Dermis microvascular lymphatic vessel endothelial cell (primary cell): ENCODE results near the gene ACOX2. TPM values are rescaled to one million over a fixed set of nuclear protein-coding genes. Genes with fewer than 3 reads are reported as not detected.
"Not testable (repeated sequence)": the region's sequence is repeated elsewhere in the genome, so short reads cannot be mapped to it uniquely, and the experiment has no call there.

Experiments
- DNase-seq, 2 donors: peaks; one replicate each; pipeline versions ENCODE4 v3.0.0 to v3.0.0-alpha.2; 2010; ENCODE audit warnings: low read depth in 2 of 2
- total RNA-seq: library from RNA; depleted of rRNA; stranded (reverse); fragments of >200 nt; gene quantifications from 2 replicates; pipeline ENCODE4 v1.2.1, GENCODE V29; 2014

The ACOX2 gene
- total RNA-seq, 1 donor from 2014 or later = 1.0 TPM

DNA sequence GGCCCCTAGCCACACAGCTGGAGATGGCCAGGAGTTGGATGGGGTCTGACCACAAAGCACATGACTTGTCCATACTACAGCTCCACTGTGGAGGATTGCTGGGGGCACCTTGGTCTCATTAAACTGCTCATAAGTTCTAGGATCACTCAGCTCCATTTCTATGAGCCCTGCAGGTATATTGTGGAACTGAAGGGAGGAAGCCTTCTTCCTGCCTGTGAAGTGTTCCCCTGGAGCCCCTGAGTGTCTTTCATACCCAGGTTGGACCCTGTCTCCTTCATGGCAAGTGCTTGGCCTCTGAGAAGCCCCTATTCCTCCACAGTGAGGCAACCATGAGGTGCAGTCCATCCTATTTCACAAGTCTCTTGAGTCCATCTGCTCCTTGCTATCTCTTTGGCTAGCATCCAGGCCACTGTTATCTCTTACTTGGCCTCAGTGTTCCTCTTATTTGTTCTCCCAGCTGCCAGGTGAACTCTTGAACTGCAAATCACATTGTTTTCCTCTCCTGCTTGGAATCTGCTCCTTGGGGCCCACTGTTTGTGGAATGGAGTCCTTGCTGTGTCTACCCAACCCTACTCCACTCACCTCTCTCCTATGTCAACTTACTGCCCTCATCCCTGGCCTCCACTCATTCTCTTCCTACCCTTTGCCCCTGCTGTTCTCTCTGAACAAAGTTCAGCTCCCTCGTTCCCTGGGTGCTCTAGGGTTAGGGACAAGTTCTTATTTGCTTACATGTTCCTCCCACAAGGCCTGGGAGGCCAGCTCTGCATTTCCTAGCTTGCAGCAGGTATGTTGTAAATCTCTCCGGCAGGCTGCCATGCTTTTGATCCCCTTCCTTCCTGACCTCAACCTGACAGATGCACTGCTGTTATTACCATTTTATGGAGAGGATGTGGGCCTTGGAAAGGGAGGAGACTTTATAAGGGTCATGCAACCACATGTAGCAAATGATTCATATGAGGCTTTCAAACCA is 1.2 kb downstream of the ACOX2 start:
- peak; percentile 46 to 63 for DNase-seq

DNA sequence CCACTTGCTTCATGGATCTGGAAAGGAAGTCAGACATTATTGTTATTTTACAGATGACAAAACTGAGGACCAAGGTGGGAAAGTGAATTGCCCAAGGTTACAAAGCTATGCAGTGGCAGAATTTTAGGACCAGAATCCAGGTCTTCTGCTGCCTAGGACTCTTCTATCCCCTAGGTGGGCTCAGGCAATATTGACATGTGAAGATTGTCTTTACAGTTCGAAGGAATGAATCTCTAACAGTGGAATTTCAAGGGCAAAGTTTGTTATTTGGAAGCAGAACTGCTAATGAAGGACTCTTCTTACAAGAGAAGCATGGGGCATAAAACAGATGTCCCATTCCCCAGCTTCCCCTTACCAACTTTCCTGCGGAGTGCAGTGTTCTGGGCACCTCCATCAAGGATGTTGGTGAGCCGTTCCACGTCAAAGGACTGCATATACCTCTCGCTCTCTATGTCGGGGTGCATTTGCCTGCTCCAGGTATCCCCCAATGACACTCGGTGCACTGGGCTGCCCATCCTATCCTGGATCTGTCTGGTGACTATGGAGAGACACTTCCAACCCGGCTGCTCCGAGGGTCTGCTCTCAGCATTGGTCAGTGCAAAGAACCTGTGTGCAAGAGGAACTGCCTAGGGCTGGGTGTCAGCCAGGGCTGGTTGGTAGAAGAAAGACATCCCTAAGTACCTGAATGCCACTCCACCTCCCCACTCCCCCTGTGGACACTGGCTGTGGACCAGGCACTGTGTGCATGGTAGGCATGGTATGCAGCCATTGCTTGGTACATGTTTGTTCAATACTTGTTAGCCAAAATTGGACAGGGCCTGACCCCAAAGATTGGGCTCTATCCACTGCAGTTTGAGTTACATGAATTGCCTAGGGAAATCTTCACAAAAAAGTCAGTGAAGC is 2.1 kb downstream of the ACOX2 start:
- DNase-seq = no peak

DNA sequence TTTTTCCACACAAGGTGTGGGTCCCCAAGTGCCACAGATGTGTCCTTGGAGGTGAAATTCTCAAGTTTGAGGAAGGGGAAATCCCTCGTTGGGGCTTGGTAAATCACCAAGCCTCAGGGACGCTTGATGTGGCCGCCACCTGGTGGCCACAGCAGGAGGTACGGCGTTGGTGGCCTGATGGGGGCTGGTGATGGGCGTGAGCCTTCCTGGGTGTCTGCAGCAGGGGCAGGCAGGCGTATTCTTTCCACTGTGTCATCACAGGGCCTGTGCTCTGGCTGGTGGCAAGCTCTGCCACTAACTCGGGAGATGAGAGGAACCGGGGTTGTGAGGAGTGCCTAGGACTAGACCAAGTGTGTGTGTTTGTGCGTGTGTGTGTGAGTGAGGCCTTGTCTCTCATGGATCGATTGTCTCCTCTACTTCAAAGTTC is 4.2 kb downstream of the ACOX2 start:
- peak in 1 of 2 donors; percentile 66 for DNase-seq

DNA sequence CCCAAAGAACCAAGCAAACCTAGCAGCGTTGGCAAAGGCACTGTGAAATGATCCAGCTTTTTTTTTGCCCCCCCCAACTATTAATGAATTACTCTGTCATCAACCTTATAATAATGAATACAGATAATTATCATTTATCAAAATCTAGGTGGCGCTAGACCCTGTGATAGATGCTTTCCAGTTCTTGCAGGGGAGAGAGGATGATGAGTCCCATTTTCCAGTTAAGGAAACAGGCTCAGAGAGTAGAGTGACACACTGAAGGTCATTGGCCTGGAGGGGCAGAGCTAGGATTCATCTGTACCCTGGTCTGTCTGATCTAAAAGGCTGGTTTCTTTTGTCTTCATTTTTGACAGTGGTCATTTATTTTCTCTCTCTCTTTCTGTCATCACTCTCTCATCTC is 5.0 kb downstream of the ACOX2 start:
- peak; percentile 25 to 50 for DNase-seq

DNA sequence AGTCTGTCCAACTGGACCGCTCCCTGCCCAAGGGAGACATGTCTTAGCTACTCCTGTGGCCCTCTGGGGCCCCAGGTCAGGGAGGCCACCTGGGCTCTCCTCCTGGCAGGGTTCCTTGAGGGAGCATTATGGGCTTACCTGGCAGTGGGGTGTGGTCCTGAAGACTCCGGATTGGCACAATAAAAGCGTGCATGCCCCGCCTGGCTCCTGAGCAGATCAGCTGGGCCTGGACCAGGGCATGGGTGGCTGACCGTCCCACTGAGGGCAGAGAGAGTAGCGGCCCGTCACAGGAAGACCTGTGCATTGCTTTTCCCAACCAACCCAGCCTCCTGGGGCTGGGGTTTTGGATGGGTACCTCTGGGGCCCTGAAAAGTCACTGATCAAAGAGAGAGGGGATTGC is 5.4 kb downstream of the ACOX2 start:
- DNase-seq = no peak

DNA sequence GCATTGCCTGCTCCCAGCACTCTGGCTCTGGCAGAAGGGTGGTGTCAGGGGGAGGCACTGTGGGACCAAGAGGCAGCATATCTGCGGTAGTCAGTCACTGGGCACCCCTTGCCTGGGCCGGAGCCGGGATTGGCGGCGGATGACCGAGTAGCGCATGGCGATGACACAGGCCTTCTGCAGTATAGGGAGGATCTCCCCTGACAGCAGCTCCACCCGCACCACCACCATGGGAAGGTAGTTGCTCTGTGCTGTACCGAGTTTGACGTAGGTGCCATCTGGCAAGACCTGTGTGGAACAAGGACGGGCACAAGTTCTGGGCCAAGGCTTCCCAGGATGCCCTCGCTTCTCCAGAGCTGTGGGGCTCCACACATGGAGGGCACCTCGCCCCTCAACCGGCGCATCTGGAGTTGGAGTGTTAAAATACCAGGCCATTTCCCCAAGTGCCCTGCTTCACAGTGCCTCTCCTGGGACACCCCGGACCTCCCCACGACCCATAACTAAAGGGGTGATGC is 6.6 kb downstream of the ACOX2 start:
- DNase-seq = no peak

DNA sequence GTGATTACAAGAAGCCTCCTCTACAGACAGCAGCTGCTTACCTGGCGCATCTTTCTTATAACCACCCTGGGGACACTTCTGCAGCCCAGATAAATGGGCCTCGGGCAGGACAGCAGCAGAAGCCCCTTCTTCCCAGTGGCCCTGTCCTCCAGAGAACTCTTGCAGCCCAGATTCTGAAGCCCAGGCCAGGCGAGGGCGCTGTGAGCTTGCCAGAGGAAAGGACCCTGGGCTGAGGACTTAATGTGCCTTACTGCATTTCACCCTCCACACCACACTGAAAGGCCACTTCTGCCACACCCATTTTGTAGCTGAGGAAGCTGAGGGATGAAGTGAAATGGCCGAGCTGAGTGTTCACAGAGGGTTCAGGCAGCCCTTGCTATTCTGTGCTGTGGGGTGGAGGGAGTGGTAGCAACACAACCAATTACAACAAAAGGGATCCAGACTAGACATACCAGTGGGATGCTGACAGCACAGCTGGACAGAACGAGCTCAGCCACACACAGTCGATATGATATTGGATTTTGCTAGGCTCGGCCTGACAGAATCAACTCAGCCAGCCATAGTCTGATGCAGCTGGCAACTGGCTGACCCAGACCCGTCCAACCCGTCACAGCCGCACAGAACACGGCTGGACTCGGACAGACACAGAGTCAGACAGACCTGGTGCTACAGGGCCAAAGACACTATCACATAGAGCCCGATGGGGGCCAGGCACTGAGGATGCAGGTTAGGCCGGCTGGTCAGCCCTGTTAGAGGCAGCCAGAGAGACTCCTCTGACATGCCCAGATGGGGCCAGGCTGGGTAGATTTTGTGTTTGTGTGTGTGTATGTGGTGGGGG is 7.3 kb downstream of the ACOX2 start:
- DNase-seq = peak in 1 of 2 donors; percentile 46

DNA sequence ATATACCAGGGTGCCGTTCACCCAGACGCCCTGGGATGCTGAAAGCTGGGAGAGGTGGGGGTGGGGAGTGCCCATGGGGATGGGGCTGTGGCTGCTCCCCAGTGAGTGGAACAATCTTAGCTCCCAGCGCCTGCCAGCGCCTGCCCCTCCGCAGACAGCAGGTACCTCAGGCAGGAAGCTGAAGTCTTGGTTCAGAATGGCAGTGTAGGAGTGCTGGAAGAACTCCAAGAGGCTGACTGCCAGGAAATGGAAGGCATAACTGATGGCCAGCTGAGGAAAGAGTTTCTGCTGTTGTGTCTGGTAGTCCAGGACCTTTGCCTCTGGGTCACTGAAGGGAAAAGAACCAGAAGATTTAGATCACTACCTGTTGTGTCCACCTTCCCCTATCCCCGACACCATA is 8.4 kb downstream of the ACOX2 start:
- peak in 1 of 2 donors; percentile 82 for DNase-seq

DNA sequence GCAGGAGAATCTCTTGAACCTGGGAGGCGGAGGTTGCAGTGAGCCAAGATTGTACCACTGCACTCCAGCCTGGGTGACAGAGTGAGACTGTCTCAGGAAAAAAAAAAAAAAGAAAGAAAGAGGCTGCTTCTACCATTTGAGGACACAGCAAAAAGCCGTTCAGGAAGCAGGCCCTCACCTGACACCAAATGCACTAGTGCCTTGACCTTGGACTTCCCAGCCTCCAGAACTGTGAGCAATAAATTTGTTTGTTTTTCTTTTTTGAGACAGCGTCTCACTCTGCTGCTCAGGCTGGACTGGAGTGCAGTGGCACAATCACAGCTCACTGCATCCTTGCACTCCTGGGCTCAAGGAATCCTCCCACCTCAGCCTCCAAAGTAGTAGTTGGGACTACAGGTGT is 9.6 kb downstream of the ACOX2 start:
- DNase-seq = not testable (repeated sequence)

DNA sequence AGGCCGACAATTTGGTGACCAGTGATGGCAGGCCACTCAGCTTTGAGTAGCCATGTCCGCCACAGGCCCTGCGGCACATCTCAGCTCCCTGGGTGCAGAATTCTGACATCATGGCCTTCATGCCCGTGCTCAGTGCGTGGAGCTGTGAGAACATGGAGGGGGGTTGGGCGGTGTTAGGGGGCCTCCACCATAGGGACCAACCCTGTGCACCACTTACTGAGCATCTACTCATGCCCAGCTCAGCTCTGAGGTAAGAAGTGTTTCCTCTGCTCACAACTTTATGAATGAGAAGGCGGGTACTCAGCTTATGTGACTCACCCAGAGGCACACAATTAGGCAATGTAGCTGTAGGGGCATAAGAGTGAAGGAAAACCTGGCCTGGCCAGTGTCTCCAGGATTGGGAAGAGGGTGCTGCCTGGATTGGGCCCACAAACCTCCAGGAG is 10.5 kb downstream of the ACOX2 start:
- peak in 1 of 2 donors; percentile 64 for DNase-seq

DNA sequence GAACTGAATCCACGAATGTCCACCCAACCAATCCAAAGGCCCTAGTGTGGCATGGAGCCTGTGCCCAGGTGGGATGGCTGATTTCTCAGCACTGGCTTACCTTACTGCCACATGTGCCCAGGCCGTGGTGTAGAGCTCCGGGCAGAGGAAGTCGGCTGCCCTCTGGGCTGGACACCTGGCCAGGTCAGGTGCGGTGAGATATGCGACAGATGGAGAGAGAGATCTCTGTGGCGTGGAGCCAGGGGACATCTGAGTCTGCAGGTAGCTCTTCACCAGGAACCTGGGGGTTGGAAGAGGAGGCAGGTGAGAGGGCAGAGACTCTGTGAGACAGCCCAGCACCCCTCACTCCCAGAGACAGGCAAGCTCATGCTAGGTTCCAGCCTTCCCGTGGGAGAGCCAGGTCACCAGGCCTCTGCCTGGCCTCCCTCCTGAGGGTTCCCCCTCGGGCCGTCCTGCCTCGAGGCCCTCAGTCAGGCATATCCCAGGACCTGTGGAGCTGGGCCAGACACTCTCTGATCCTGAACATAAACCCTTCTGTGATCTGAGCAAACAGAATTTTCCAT is 12.6 kb downstream of the ACOX2 start:
- no peak for DNase-seq

DNA sequence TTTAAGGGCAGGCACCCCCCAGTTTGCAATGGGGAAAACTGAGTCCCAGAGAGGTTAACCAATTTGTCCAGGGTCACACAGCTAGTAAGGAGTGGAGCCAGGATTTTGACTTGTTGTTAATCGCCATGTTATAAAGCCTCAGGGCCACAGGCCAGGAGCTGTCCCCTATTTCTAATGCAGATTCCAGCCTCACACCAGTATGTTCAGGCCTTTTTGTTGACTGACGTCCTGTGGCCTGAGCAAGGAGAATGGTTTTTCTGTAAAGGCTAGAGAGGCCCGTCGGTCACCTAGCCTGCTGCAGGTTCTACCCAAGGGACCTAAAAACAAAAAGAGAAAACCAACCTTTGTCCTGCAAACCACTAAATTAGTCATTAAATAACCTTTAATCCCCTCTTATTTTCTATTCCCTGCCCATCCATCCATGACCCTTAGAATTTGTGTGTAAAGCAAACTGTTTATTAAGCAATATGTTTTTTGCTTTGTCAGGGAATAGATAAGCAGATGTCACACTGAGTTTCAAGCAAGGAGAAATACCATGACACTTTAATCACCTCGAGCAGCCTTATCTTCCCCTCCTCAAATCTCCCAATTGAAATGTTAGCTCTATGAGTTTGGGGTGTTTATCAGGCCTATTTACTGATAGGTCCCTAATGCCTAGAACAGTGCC is 14.1 kb downstream of the ACOX2 start:
- no peak for DNase-seq

DNA sequence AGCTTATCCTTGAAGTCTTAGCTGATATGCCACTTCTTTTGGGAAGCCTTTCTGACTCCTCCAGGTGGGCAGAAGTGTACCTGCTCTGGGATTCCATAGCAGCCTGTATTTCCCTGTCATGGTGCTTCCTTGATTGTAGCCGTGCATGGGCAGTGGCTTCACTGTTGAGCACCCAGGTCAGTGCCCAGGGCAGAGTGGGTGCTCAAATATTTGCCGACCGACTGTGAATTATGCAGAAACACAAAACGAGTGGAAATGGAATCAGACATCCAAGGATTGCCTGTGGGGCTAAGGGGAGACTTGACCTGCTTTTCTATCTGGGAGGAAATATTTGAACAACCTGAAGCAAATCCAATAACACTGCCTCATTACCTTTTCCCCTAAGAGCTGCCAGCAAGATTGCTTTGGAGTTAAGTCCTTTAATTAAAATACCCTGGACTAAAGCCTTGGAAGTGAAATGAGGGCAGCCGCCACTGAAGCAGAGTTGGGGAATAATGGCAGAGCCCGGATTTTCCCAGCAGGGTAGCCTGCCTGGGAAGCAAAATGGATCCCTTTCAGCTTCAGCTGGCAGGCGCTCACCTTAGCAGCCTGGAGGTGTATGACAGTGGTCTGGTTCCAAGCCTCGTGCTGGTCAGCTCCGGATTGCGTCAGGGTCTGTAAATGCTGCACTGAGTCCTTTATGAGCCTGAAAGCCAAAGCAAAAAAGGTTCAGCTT is 14.9 kb downstream of the ACOX2 start:
- DNase-seq = peak; percentile 33 to 85

DNA sequence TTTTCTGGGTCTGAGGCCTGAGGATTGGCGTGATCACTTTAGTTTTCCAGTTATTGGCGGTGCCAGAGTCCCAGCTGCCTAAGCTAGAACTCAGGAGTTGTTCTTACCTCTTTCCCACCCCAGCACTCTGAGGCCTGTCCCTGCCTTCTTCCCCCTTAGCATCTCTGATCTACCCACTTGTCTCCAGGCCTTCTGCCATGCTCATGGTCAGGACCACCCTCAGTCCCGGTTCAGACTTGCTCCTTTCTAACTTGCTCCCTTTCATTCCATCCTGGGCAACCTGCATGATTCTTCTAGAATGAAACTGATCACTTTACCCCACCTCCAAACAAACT is 15.7 kb downstream of the ACOX2 start:
- DNase-seq = no peak

DNA sequence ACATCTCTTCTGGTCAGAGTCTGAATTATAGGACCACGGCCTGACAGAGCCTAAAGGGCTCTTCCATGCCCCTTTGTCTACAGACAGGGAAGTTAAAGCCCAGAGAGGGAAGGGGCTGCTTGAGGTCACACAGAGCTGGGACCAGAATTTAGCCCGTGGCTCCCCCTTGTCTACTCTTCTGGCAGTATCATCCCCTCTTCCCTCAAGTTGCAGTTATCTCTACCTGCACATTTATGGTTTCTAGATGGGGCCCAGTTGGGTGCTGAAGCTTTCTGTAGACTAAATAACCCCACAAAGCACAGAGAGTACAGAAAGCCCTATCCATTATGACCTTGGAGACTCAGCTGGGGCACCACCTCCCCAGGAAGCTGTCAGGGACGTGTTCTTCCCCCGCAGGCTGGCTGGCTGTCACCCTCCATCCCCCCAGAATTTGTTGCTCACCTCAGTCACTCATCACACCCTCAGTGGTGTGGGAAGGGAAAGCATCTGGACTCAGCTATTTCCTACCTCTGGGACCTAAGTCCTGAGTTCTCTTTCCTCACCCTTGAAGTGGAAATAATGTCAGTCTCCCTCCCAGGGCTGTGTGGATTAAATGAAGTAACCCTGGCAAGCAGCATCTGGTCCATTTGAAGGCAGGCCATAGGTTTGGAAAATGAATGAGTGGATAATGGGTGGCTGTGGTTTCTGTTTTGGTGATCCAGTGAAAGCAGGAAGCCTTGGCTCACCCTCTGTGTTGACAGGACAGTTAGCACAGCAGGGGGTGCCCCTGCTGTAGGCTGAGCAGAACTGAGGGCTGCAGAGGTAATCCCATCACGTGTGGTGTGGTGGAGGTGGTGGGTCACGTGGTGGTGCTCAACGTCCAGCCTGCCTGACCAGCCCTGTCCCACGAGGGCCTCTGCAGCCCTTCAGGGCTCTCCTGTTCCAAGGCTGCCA is 16.3 kb downstream of the ACOX2 start:
- peak; percentile 15 to 48 for DNase-seq

DNA sequence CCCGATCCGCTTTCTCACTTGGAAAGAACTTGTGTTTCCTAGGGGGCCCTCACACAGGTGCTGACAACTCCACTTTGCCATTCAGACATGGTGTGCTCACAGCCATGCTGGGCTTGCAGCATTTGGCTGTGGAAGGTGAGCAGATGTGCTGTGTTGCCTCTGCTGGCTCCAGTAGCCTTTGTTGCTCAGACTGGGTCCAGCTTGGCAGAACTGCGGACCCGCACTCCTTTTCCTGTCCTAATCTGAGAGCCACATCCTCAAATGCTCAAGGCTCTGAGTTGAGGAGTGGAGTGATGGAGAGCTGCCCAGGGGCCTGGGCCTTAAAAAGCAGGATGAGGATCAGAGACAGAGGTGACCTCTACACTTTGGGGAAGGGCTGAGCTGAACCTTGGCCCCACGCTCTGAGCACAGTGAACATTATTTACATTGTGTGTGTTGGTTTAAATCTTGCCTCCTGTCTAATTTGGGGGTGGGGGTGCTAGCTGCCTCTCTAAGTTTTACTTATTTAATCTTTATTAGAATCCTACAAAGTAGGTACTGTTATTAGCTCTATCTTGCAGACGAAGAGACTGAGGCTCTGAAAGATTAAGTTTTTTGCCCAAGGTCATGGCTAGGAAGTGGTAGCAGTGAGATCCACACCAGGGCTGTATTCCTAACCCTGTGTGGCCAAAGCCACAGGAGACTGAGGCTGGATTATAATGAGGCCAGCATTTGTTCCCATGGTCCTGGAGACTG is 17.2 kb downstream of the ACOX2 start:
- DNase-seq = no peak

DNA sequence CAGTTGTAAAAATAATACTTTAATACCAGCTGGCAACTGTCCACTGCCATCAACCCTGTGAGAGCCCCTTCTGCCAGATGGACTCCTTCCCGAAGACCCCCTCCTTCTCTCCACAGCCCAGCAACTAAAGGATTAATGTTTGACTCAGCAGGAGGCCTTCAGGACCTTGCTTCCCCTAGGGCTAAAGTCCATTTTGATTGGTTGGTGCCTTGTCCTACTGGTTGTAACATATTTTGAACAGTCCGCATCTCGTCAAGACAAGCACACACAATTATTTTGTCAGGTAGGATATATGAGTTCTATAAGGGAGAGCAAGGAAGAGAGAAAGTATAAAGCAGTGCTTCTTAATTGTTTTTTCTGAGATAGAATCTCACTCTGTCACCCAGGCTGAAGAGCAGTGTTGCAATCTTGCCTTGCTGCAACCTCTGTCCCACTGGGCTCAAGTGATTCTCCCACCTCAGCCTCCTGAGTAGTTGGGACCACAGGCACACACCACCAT is 18.6 kb downstream of the ACOX2 start:
- no peak for DNase-seq

DNA sequence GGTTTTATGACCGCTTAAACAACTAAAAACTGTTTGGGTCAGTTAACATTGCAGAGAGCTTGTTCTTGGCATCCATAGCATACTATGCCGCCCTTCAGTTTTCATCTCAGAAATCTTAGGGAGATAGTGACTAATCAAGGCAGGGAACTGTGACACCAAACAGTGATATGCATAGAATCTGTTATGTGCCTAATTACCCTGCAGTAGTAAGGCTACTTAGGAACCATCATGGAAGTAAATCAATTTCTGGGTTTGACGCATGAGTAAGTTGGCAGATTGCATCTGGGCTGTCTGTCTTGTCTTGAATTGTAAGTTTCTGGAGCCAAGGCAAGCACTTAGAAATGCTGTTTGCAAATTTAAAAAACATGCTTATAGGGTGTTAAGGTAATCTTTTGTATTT is 22.6 kb downstream of the ACOX2 start:
- no peak for DNase-seq
